Suprapubic skin (tissue), 4 donors: ENCODE results near the gene C2CD4B. TPM values are rescaled to one million over a fixed set of nuclear protein-coding genes. Genes with fewer than 3 reads are reported as not detected.

Source experiments
- DNase-seq, 2 donors: peaks; one replicate each; pipeline ENCODE4 v3.0.0-alpha.2; 2019; ENCODE audit warnings: low spot score in 2 of 2
- H3K27ac ChIP-seq: fragments of 200-600 bp; sonication (generic); one replicate; pipeline ENCODE4 v1.5.1; 2019
- H3K27me3 ChIP-seq: fragments of 200-600 bp; sonication (generic); one replicate; pipeline ENCODE4 v1.5.1; 2019
- H3K36me3 ChIP-seq: fragments of 200-600 bp; sonication (generic); one replicate; pipeline ENCODE4 v1.5.1; 2019
- H3K4me1 ChIP-seq: fragments of 200-600 bp; sonication (generic); one replicate; pipeline ENCODE4 v1.5.1; 2019
- H3K4me3 ChIP-seq: fragments of 200-600 bp; sonication (generic); one replicate; pipeline ENCODE4 v1.5.1; 2019; ENCODE audit warnings: mild to moderate bottlenecking
- H3K9me3 ChIP-seq: fragments of 200-600 bp; sonication (generic); one replicate; pipeline ENCODE4 v1.5.1; 2019
- EP300 ChIP-seq: sonication (generic); formaldehyde crosslinking; IDR thresholded peaks from one replicate; pipeline ENCODE4 v1.6.1; 2017; ENCODE audit warnings: antibody characterized with exemption
- POLR2A ChIP-seq, 2 donors: fragments of 450-650 bp; IDR thresholded peaks; one replicate each; pipeline ENCODE4 v1.6.1; 2017; ENCODE audit warnings: antibody characterized with exemption in 2 of 2, mild to moderate bottlenecking in 2 of 2, moderate library complexity in 2 of 2
- POLR2AphosphoS5 ChIP-seq, 3 donors: sonication (generic); formaldehyde crosslinking; IDR thresholded peaks; one replicate each; pipeline ENCODE4 v1.6.1; 2017; ENCODE audit warnings: antibody characterized with exemption in 3 of 3
- WGBS: methylation state at CpG from one replicate; pipeline ENCODE4 v1.1.5; 2018; 5-methylcytosine and 5-hydroxymethylcytosine counted together
- total RNA-seq, 4 donors: library from RNA; depleted of rRNA; stranded (reverse); fragments of >200 nt; gene quantifications; one replicate each; pipeline ENCODE4 v1.1.0, GENCODE V29; 2016
- TF ChIP-seq, protein P1 (sequence below), 2 donors: fragments of 200-600 bp in 1 of 2; fragments of 450-650 bp in 1 of 2; sonication (generic) in 1 of 2; IDR thresholded peaks; one replicate each; pipeline ENCODE4 v1.5.1; 2016 to 2019; ENCODE audit warnings: antibody characterized with exemption in 2 of 2, mild to moderate bottlenecking in 1 of 2, moderate library complexity in 1 of 2

C2CD4B gene
- total RNA-seq, 4 donors from 2014 or later: 0.64 to 5.7 (median 3.3) TPM

DNA sequence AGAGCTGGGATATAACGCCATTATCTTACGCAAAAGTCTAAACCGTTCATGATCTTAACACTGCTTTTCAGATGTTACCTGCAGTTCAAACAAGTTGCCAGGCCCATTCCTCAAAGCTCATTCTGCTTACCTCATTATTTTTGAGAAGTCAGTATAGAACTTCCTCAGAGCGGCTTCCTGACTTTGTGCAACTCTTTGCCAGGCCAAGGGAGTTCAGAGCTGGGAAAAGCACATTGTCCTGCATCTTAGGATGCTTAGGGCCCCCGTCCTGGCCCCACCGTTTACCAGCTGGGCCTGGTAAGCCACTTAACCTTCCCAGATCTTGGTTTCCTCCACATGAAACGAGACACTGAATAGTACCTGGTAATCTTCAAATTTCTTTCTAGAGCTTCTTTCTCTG lies 6.8 kb upstream of the C2CD4B start:
- DNase-seq: no peak
- Histone ChIP-seq H3K27me3 (peaks cover 10% of the 10 kb centered on the region), H3K9me3 (no peaks in the 10 kb centered on the region), H3K4me1 (no peaks in the 10 kb centered on the region), H3K27ac (no peak overlapping the region), H3K36me3 (no peaks in the 10 kb centered on the region), H3K4me3 (no peak overlapping the region)
- TF ChIP-seq POLR2A (IDR thresholded peaks at IDR 0.05): no peak
- TF ChIP-seq EP300: no peak
- no peak for TF ChIP-seq POLR2AphosphoS5 (IDR thresholded peaks at IDR 0.05)
- TF ChIP-seq, protein P1, sequence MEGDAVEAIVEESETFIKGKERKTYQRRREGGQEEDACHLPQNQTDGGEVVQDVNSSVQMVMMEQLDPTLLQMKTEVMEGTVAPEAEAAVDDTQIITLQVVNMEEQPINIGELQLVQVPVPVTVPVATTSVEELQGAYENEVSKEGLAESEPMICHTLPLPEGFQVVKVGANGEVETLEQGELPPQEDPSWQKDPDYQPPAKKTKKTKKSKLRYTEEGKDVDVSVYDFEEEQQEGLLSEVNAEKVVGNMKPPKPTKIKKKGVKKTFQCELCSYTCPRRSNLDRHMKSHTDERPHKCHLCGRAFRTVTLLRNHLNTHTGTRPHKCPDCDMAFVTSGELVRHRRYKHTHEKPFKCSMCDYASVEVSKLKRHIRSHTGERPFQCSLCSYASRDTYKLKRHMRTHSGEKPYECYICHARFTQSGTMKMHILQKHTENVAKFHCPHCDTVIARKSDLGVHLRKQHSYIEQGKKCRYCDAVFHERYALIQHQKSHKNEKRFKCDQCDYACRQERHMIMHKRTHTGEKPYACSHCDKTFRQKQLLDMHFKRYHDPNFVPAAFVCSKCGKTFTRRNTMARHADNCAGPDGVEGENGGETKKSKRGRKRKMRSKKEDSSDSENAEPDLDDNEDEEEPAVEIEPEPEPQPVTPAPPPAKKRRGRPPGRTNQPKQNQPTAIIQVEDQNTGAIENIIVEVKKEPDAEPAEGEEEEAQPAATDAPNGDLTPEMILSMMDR (IDR thresholded peaks at IDR 0.05): no peak
- WGBS: 51% methylated on average over 7 of the region's 7 CpGs

DNA sequence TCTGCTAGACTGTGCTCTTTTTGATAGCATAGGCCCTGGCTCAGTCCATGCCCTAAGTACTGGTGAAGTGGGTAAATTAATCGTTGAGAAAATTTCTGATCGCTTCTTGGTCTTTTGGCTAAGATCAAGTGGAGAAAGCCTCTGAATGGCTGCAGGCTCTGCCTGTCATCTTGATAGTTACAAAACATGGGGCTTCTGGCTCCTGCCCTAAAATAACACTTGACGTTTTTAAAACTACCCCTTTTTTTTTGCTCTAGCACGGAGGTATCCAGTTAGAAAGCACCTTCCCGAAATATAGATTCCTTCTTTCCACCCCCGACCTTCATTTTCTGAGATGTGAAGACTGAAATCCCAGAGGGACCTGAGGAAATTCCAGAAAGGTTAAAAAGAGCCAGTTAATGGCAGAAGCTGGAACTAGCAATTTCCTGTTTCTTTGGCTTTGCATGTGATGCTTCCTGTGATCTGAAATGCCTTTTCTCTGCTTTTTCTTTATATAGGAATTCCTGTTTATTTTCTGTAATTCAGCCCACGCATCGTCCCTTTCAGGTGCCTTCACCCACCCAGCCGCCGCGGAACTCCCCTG lies 799 bp upstream of the C2CD4B start:
- Histone ChIP-seq H3K27me3 (peaks cover 49% of the 10 kb centered on the region), H3K27ac (no peak overlapping the region), H3K9me3 (no peaks in the 10 kb centered on the region), H3K4me3 (no peak overlapping the region), H3K4me1 (peaks cover 20% of the 10 kb centered on the region), H3K36me3 (no peaks in the 10 kb centered on the region)
- DNase-seq: no peak
- TF ChIP-seq POLR2A (IDR thresholded peaks at IDR 0.05) (no peak), EP300 (no peak), POLR2AphosphoS5 (IDR thresholded peaks at IDR 0.05) (no peak)
- TF ChIP-seq, protein P1 (IDR thresholded peaks at IDR 0.05): no peak
- 77% methylated on average over 11 of the region's 11 CpGs for WGBS

DNA sequence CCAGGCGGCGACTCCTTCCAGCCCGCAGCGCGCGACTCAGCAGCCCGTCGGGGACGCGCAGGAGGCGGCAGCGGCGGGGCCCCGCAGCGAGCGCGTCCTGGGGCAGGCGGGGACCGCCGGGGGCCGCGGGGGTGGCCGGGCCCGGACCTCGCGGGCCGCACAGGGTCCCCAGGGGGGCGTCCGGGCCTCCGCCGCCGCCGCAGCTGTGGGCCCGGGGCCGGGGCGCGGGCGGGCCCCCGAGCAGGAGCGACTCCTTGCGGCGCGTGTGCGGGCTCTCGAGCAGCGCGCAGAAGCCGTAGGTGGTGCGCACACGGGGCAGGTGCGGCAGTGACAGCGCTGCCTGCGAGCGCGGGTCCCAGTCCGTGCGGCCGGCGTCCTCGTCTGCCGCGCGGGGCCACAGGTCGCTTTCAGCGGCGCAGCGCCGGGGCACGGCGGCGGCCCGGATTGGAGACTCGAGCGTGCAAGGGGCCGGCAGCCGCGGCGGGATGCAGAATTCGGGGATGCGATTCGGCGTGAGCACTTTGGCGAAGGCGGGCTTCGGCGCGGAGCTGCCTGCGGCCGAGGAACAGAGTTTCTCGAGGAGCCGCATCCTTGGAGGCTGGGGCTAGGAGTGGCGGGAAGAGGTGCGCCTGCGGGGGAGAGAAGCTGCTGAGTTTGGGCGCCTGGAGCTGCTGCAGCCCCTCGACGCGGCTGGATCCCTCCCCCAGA lies 535 bp downstream of the C2CD4B start:
- TF ChIP-seq, protein P1 (IDR thresholded peaks at IDR 0.05): no peak
- TF ChIP-seq POLR2AphosphoS5 (IDR thresholded peaks at IDR 0.05): no peak
- TF ChIP-seq POLR2A (IDR thresholded peaks at IDR 0.05): no peak
- no peak for TF ChIP-seq EP300
- DNase-seq: no peak
- H3K4me1 ChIP-seq: peaks cover 20% of the 10 kb centered on the region
- H3K4me3 ChIP-seq: peak overlapping the region; percentile 55
- no peaks in the 10 kb centered on the region for H3K9me3 ChIP-seq
- H3K27ac ChIP-seq: no peak overlapping the region
- H3K27me3 ChIP-seq: peaks cover 62% of the 10 kb centered on the region
- 0% methylated on average over 17 of the region's 98 CpGs for WGBS
- H3K36me3 ChIP-seq: no peaks in the 10 kb centered on the region

DNA sequence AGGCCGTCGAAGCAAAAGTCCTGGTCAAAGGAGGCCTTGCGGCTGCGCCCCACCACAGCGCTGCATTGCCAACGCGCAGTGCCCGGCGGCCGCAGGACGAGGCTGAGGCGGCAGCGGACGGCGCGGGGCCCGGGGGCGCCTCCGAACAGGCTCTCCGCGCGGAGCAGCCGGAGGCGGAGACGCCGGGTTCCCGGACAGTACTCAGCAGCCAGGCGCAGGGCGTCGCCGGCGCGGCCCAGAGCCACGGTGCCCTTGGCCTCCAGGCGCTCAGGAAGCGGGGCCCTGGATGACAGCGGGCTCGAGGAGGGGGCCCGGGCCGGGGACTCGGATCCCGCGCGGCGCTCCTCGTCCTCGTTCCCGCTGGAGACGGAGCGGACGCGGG lies 1.1 kb downstream of the C2CD4B start:
- Histone ChIP-seq H3K4me3 (peak overlapping the region; percentile 55), H3K9me3 (no peaks in the 10 kb centered on the region), H3K27ac (no peak overlapping the region), H3K27me3 (peaks cover 67% of the 10 kb centered on the region), H3K4me1 (peaks cover 20% of the 10 kb centered on the region), H3K36me3 (no peaks in the 10 kb centered on the region)
- TF ChIP-seq EP300 (no peak), POLR2AphosphoS5 (IDR thresholded peaks at IDR 0.05) (no peak), POLR2A (IDR thresholded peaks at IDR 0.05) (no peak)
- TF ChIP-seq, protein P1 (IDR thresholded peaks at IDR 0.05): no peak
- under 1% methylated on average over 20 of the region's 52 CpGs for WGBS
- DNase-seq: no peak

DNA sequence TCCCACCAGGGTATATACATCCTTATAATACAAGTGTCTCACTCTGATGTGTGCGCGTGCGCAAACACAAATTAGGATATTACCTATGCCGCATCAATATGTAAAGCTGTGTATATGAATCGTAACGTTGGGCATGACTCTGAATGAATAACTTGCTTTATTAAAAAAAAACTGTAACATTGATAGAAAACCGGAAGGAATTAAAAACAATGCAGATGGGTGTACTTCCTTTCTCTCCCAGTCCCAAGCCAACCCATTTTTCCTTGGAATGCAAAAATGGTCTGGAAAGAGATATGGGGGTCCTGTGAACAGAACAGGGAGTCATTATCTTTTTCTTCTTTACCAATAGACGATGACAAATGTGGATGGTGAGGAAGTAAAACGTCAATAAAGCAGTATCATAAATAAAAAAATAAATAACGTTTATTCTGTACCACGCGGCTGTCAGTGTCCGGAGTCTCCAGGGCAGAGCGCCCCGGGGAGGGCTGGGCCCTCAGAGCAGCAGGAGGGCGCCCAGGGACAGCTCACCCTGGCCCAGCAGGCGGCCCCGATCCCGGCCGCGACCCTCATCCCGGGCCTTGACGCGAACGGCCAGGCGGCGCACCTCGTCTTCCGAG lies 1.6 kb downstream of the C2CD4B start:
- TF ChIP-seq, protein P1 (IDR thresholded peaks at IDR 0.05): no peak
- no peak for TF ChIP-seq EP300
- no peak for TF ChIP-seq POLR2A (IDR thresholded peaks at IDR 0.05)
- TF ChIP-seq POLR2AphosphoS5 (IDR thresholded peaks at IDR 0.05): no peak
- Histone ChIP-seq H3K4me1 (peaks cover 20% of the 10 kb centered on the region), H3K27me3 (peaks cover 67% of the 10 kb centered on the region), H3K36me3 (no peaks in the 10 kb centered on the region), H3K27ac (no peak overlapping the region), H3K9me3 (no peaks in the 10 kb centered on the region), H3K4me3 (peak overlapping the region; percentile 55)
- no peak for DNase-seq
- WGBS: 24% methylated on average over 29 of the region's 29 CpGs
